Measurements from ENCODE around the gene ARHGAP26. TPM values are rescaled to one million over a fixed set of nuclear protein-coding genes. Genes with fewer than 3 reads are reported as not detected.
"Not testable (repeated sequence)": the region's sequence is repeated elsewhere in the genome, so short reads cannot be mapped to it uniquely, and the experiment has no call there.

ARHGAP26 gene
- total RNA-seq, 4 donors from 2014 or later = 11.1 to 36.1 (median 21.8) TPM

GRCh38 chr5:143201589-143201988 lies 431.4 kb downstream of the ARHGAP26 start:
- TF ChIP-seq POLR2A (IDR thresholded peaks at IDR 0.05) (no peak), CTCF (IDR thresholded peaks at IDR 0.05) (no peak), POLR2AphosphoS5 (IDR thresholded peaks at IDR 0.05) (no peak), EP300 (IDR thresholded peaks at IDR 0.05) (no peak)
- no peak for DNase-seq (ENCODE audit: low spot score in 2 of 2)
- Histone ChIP-seq H3K9me3 (peaks cover 3% of the 10 kb centered on the region), H3K4me3 (no peak overlapping the region), H3K36me3 (no peaks in the 10 kb centered on the region), H3K27me3 (no peaks in the 10 kb centered on the region), H3K27ac (no peak overlapping the region), H3K4me1 (peaks cover 17% of the 10 kb centered on the region)
- WGBS = 95% methylated on average over 3 of the region's 3 CpGs

GRCh38 chr5:143203301-143203956 lies 433.3 kb downstream of the ARHGAP26 start:
- H3K4me1 ChIP-seq = peaks cover 28% of the 10 kb centered on the region
- H3K27ac ChIP-seq; H3K36me3 ChIP-seq; H3K9me3 ChIP-seq; H3K27me3 ChIP-seq; H3K4me3 ChIP-seq; DNase-seq (ENCODE audit: low spot score in 2 of 2): not testable (repeated sequence)
- WGBS = 92% methylated on average over 4 of the region's 4 CpGs

- peaks cover 28% of the 10 kb centered on the region for H3K4me1 ChIP-seq
- no peaks in the 10 kb centered on the region for H3K27me3 ChIP-seq
- no peak overlapping the region for H3K4me3 ChIP-seq
- H3K27ac ChIP-seq = no peak overlapping the region
- H3K9me3 ChIP-seq = peaks cover 3% of the 10 kb centered on the region
- 73% methylated on average over 7 of the region's 7 CpGs for WGBS
- no peak for TF ChIP-seq POLR2AphosphoS5 (IDR thresholded peaks at IDR 0.05)
- TF ChIP-seq CTCF (IDR thresholded peaks at IDR 0.05) = no peak
- TF ChIP-seq EP300 (IDR thresholded peaks at IDR 0.05) = no peak
- TF ChIP-seq POLR2A (IDR thresholded peaks at IDR 0.05) = no peak
- DNase-seq (ENCODE audit: low spot score in 2 of 2) = no peak
- H3K36me3 ChIP-seq = no peaks in the 10 kb centered on the region
Observed at GRCh38 chr5:143204474-143205246, 434.5 kb downstream of the ARHGAP26 start.

- H3K27ac ChIP-seq = no peak overlapping the region
- 70% methylated on average over 3 of the region's 3 CpGs for WGBS
- peaks cover 3% of the 10 kb centered on the region for H3K9me3 ChIP-seq
- H3K4me1 ChIP-seq = peaks cover 28% of the 10 kb centered on the region
- TF ChIP-seq POLR2A (IDR thresholded peaks at IDR 0.05) (no peak), CTCF (IDR thresholded peaks at IDR 0.05) (no peak), EP300 (IDR thresholded peaks at IDR 0.05) (no peak), POLR2AphosphoS5 (IDR thresholded peaks at IDR 0.05) (no peak)
- H3K27me3 ChIP-seq = no peaks in the 10 kb centered on the region
- no peak for DNase-seq (ENCODE audit: low spot score in 2 of 2)
- no peaks in the 10 kb centered on the region for H3K36me3 ChIP-seq
- no peak overlapping the region for H3K4me3 ChIP-seq
Observed at GRCh38 chr5:143205386-143205785, 435.2 kb downstream of the ARHGAP26 start.

- Histone ChIP-seq H3K4me1 (peaks cover 28% of the 10 kb centered on the region), H3K36me3 (no peaks in the 10 kb centered on the region), H3K27ac (no peak overlapping the region), H3K4me3 (no peak overlapping the region), H3K27me3 (no peaks in the 10 kb centered on the region), H3K9me3 (peaks cover 3% of the 10 kb centered on the region)
- WGBS = 68% methylated on average over 3 of the region's 3 CpGs
- no peak for DNase-seq (ENCODE audit: low spot score in 2 of 2)
- TF ChIP-seq EP300 (IDR thresholded peaks at IDR 0.05) = no peak
- TF ChIP-seq CTCF (IDR thresholded peaks at IDR 0.05) = no peak
- no peak for TF ChIP-seq POLR2AphosphoS5 (IDR thresholded peaks at IDR 0.05)
- TF ChIP-seq POLR2A (IDR thresholded peaks at IDR 0.05) = no peak
Observed at GRCh38 chr5:143205883-143206195, 435.7 kb downstream of the ARHGAP26 start.
